ENCODE measurements around the gene CD48.

CD48 gene

DNA sequence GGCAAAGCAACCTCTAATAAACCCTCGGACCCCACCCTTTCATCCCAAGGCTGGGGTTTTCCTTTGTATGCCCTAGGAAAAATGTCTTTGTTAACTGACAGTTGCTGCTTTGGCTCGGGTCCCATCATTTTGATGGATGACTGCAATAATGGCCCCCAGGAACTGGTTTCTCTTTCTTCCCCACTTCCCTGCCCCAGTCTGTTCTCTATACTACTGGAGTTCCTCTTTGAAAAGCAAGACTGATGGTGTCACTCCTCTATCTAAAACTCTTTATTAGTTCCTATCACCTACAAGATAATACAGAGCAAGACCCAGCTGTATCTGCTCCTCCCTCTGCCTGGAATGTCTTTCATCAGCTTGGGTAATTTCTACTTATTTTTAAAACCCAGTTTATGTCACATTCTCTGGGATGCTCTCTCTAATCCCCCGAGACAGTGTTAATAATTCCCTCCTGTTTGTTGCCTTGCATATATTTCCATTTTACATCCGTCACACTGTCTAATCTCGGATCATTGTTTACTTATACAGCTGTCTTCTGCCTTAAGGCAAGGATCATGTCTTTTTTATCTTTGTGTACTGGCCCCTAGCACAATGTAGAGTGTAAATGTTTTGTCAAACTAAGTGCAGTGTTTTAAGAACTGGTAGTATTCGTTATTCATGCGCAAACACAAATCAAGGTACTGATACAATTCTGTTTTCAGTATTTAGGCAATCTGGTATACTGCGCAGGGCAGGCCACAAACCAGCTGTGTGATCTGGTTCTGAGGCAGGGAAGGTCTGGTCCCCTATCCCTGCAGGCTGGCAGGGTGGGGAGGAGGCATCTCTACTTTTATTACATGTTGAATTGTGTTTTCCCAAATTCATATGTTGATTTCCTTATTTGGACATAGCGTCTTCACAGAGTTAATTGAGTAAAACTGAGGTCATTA lies 80.8 kb downstream of the CD48 start:
- no peak for DNase-seq

DNA sequence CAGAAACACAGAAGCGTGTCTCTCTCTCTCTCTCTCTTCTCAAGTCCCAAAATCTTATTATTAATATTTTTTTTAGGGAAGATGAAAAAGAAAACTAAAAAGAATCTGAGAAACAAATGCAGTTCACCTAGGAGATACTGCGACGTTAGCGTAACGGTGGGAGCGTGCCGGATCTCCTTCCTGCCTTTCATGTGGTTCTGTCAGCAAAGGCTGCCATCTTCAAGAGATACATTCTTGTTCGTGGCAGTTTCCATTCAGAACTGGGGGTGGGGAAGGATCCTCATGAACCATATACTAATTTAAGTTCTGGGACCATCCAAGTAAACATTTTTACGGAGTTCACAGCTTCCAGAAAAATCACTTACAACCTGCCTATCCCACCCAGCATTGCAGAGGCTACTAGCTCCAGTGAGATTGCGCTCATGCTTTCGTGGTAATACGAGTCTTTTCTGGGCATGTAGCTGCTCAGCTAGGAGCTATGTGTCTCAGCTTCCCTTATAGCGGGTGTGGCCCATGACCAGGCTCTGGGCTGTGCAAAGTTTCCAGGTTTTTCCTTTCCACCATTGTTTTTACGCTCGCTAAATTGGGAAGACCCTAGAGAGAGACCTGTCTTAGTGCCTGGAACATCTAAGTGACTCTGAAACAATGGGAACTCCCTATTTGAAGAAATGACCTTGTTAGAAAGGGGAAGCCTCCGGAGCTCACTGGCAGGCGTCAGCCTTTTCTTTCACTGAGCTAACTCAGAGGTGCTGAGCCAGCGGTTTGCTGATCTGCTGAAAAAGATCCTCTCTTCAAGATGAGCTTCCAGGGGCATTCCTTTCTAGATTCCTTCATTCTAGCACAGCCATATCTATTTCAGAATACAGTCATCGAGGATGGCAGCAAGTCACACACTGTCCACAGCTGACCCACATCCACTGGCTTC lies 82.1 kb downstream of the CD48 start:
- DNase-seq: no peak

DNA sequence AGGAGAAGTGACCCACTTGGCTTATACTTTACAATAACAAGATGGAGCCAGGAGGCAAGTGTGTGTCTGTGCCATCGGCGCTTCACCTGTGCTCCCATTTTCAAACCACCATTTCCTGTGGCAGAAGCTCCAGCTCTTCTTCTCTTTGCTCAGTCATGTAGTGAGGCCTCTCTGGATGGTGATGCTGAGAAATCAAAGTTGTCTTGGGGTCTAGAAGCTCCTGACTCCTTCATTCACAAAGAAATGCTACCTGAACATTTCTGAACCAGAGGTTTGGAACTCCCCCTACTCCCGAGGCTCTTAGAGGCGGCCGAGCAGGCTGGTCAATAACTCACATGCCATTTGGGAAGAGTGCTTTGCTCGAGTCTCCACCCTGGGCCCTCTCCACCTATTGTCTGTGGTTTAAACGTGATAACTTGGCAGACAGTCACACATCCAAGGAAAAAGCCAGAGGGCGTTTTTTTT lies 82.8 kb downstream of the CD48 start:
- no peak for DNase-seq
